Fibroblast of pulmonary artery (primary cell): ENCODE measurements around the gene MEFV.

ENCODE experiments used
- DNase-seq: peaks from one replicate; pipeline ENCODE4 v3.0.0-alpha.2; 2010; ENCODE audit warnings: low read depth
- H3K4me3 ChIP-seq: replicated peaks from 2 replicates; pipeline ENCODE4 v1.5.1; 2011; ENCODE audit warnings: low read depth, mild to moderate bottlenecking, control low read depth, low read length, moderate library complexity
- TF ChIP-seq, protein P1 (sequence below): IDR thresholded peaks from 2 replicates; pipeline ENCODE4 v1.5.1; 2011; ENCODE audit warnings: mild to moderate bottlenecking, control low read depth, low read length, inconsistent platforms; ENCODE audit errors: missing control alignments

Gene MEFV, protein sequence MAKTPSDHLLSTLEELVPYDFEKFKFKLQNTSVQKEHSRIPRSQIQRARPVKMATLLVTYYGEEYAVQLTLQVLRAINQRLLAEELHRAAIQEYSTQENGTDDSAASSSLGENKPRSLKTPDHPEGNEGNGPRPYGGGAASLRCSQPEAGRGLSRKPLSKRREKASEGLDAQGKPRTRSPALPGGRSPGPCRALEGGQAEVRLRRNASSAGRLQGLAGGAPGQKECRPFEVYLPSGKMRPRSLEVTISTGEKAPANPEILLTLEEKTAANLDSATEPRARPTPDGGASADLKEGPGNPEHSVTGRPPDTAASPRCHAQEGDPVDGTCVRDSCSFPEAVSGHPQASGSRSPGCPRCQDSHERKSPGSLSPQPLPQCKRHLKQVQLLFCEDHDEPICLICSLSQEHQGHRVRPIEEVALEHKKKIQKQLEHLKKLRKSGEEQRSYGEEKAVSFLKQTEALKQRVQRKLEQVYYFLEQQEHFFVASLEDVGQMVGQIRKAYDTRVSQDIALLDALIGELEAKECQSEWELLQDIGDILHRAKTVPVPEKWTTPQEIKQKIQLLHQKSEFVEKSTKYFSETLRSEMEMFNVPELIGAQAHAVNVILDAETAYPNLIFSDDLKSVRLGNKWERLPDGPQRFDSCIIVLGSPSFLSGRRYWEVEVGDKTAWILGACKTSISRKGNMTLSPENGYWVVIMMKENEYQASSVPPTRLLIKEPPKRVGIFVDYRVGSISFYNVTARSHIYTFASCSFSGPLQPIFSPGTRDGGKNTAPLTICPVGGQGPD

DNA sequence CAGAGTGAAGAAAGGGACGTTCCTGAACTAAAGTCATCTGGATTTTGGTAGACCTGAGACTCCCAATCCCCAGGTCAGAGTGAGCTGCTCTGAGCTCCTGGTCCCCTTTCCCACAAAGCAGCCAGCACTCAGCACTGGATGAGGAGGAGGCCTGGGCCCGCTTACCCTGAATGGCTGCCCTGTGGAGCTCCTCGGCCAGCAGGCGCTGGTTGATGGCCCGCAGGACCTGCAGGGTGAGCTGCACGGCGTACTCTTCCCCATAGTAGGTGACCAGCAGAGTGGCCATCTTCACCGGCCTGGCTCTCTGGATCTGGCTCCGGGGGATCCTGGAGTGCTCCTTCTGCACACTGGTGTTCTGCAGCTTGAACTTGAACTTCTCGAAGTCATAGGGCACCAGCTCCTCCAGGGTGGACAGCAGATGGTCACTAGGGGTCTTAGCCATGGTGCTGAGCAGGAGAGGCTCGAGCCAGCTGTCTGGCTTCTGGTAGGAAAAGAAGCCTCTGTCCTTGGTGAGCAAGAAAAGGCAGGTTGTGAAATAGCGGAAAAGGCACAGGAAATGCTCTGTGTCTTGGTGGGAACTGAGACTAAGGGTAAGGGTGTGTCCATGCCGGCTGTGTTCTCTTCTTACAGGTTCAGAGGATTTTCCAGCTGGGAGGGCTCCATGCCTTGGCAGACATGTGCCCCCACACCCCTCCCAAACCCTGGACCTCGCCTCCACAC lies at the start of gene MEFV:
Gene MEFV, minus strand, starts transcription at position 488 of the 720 bp plus-strand sequence. Its CDS starts 46 bp downstream, at position 442.
- DNase-seq, result peak; percentile 62
- TF ChIP-seq, protein P1, sequence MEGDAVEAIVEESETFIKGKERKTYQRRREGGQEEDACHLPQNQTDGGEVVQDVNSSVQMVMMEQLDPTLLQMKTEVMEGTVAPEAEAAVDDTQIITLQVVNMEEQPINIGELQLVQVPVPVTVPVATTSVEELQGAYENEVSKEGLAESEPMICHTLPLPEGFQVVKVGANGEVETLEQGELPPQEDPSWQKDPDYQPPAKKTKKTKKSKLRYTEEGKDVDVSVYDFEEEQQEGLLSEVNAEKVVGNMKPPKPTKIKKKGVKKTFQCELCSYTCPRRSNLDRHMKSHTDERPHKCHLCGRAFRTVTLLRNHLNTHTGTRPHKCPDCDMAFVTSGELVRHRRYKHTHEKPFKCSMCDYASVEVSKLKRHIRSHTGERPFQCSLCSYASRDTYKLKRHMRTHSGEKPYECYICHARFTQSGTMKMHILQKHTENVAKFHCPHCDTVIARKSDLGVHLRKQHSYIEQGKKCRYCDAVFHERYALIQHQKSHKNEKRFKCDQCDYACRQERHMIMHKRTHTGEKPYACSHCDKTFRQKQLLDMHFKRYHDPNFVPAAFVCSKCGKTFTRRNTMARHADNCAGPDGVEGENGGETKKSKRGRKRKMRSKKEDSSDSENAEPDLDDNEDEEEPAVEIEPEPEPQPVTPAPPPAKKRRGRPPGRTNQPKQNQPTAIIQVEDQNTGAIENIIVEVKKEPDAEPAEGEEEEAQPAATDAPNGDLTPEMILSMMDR, result no peak

DNA sequence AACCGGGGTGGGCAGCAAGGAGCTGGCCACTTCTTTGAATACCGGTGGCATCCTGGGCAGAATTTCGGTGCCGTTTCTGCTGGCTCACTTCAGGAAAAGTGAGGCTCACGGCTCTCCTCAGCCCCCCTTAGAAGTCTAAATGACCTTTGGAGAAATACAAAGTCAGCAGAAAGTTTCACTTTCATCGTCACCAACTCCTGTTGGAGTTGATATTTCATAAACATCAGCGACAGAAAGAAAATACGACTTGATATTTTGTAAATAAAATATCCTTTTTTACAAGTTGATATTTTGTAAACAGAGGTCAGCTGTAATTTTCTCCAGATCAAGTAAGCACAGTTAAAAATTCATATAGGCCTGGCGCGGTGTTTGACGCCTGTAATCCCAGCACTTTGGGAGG lies 49.6 kb upstream of the MEFV start:
- no peak for DNase-seq
- H3K4me3 ChIP-seq, result peak overlapping the region; percentile 79
- TF ChIP-seq, protein P1, result no peak

More for the DNA sequence above, at the start of gene MEFV:
- no peak within 1 kb of the TSS for H3K4me3 ChIP-seq

DNA sequence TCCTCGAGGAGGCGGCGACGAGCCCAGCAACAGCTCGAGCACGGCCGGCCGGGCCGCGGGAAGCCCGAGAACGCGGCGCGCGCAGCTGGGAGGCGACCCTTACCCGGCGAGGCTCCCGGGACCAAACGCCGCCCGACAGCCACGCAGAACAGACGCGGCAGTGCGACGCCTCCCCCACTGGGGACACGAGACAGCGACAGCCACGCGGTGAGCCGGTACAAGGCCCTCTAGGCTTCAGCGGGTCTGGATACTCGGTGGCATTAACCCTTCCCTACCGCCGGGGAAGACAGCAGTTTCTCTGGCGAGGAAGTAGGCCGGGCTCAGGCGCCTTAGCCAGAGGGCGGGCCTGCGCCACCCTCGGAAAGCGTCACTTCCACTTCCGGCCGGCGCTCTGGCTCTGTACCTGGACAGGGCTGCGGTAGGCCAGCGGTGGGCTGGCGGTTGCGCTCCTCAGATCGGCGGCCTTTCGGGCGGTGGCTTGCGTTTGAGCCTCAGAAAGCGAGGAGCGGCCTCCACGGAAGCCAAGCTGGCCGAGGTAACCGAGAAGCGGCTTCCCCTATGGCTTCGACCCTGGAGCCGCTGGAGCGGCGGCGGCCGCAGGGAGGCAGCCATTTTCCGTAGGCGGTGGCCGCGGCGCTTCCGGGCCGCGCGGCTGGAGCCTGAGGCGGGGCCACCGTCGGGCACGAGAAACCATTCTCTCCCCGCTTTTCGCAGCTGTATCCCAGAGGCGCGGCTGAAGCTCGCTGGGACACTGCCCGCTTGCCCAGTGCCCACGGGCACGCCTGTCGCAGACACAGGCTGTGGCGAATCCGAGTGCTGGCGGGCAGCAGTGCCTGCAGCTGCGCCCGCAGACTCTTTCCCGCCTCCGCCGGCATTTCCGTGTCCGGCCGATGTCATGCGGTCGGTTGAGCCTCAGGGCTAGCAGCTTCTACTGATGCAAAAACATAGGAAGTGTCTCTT lies 49.0 kb upstream of the MEFV start, which contains the start of the genes TIGD7 and ZNF75A:
Gene TIGD7, minus strand, starts transcription at position 322 of the 960 bp plus-strand sequence. CDS start 4,816 bp downstream, outside the sequence.
Gene ZNF75A, plus strand, starts transcription at position 389 of the 960 bp plus-strand sequence. CDS start 2,932 bp downstream, outside the sequence.
- H3K4me3 ChIP-seq, result peak within 1 kb of the TSS; percentile 79
- peak; percentile 93 for DNase-seq
- TF ChIP-seq, protein P1, result no peak

DNA sequence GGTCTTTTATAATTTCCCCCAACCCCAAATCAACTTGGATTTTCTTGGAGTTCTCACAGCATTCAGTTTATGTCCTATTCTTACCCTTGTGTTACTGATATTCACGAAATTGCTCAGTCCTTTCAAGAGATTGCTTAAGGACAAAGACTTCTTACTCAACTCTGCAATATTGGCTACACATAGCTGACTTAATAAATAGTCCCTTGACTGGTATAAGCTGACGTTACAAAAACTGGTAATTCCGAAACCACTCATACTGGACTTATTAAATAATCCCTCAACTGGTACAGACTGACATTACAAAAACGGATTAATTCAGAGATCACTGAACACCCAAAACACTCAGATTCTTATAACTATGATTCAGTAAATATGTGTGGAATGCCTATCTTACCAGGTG lies 47.9 kb upstream of the MEFV start:
- TF ChIP-seq, protein P1, result no peak
- peak; percentile 37 for DNase-seq

DNA sequence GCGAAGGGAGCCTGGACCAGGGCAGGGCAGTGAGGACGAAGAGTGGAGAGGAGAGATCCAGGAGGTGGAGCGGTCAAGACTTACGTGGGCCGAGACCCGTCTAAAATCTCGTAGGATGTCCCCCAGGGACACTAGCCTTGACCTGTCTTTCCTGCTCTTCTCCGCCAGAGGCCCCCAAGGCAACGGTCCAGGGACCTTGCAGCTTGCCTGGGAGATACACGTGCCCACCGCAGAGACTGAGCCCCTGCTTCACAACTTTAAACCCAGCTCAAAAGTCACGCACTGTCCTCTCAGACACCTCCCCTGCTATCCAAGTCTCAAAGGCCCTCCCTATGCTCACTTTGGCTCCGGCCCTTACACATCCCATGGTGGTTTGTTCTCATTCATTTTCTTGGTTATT lies 39.4 kb upstream of the MEFV start:
- no peak overlapping the region for H3K4me3 ChIP-seq
- DNase-seq, result no peak
- TF ChIP-seq, protein P1, result no peak

More for the DNA sequence above, 47.9 kb upstream of the MEFV start:
- peak overlapping the region; percentile 79 for H3K4me3 ChIP-seq
